GM13977 (cell line): ENCODE data around the gene C10orf67.
"Not testable (repeated sequence)": the region's sequence is repeated elsewhere in the genome, so short reads cannot be mapped to it uniquely, and the experiment has no call there.

ENCODE experiments used
- DNase-seq: peaks from one replicate; pipeline ENCODE4 v3.0.0; 2012; ENCODE audit warnings: low spot score
- CTCF ChIP-seq: IDR thresholded peaks from 2 replicates; pipeline ENCODE4 v1.5.1; 2012; ENCODE audit warnings: mild to moderate bottlenecking, control low read depth; ENCODE audit not compliant: insufficient read depth; ENCODE audit errors: extremely low read depth, missing control alignments
- in situ Hi-C: fragments of 300-500 bp; cut with MboI; formaldehyde crosslinking; loops from one replicate; pipeline ENCODE4 v1.12.0; 2022; ENCODE audit warnings: low sequenced_read_pairs, low pct_unique_long_range_greater_than_20kb, mixed read lengths, inconsistent platforms; ENCODE audit not compliant: unreplicated experiment

The C10orf67 gene

GRCh38 chr10:23262928-23263327 lies 81.7 kb downstream of the C10orf67 start:
- in situ Hi-C loops: no loop called here
- TF ChIP-seq CTCF: no peak

DNA sequence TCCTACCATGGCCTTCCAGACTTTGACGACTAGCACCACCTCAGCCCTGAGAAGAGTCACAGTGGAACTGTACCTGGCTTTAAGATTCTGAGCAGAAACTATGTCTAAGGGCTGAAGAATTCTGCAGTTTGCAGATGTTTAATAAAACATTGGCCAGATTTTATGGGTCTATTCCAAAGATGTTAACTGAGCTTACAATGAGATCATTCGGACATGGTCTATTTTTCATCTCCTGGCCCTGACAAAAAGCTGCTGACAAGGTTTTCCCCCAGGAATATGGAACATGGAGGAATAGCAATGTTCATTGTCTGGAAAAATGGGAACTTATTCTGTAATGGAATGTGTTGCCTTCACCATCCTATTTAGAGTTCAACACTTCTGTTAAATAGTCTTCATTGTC lies 86.1 kb downstream of the C10orf67 start:
- no peak for DNase-seq
- in situ Hi-C loops: no loop called here
- TF ChIP-seq CTCF: no peak

More at GRCh38 chr10:23262928-23263327, 81.7 kb downstream of the C10orf67 start:
- no peak for DNase-seq

GRCh38 chr10:23253780-23254179 lies 90.8 kb downstream of the C10orf67 start:
- in situ Hi-C loops: no loop called here
- DNase-seq: no peak

DNA sequence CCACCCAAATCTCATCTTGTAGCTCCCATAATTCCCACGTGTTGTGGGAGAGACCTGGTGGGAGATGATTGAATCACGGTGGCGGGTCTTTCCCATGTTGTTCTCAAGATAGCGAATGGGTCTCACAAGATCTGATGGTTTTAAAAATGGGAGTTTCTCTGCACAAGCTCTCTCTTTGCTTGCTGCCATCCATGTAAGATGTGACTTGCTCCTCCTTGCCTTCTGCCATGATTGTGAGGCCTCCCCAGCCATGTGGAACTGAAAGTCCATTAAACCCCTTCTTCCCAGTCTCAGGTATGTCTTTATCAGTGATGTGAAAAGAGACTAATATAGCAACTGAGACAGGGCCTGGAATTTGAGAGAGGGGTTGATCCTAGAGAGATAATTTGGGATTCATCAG lies 91.7 kb downstream of the C10orf67 start:
- DNase-seq, in situ Hi-C loops: not testable (repeated sequence)

More at GRCh38 chr10:23253780-23254179, 90.8 kb downstream of the C10orf67 start:
- TF ChIP-seq CTCF: no peak

- DNase-seq, in situ Hi-C loops: not testable (repeated sequence)
These were observed 102.8 kb downstream of the C10orf67 start for GRCh38 chr10:23241779-23242178.

GRCh38 chr10:23238015-23238414 lies 106.6 kb downstream of the C10orf67 start:
- no peak for DNase-seq
- TF ChIP-seq CTCF: no peak
- in situ Hi-C loops: no loop called here

GRCh38 chr10:23230582-23230981 lies 114.0 kb downstream of the C10orf67 start:
- in situ Hi-C loops: no loop called here
- no peak for DNase-seq
- TF ChIP-seq CTCF: no peak

- TF ChIP-seq CTCF: no peak
- in situ Hi-C loops: no loop called here
- no peak for DNase-seq
These were observed 127.1 kb downstream of the C10orf67 start for GRCh38 chr10:23217471-23217870.
